NT2/D1 (cell line): ENCODE measurements around the gene PLA2G6.

Experiments used
- SUZ12 ChIP-seq: IDR thresholded peaks from 2 replicates; pipeline ENCODE4 v1.6.1; 2011; ENCODE audit not compliant: insufficient read length, insufficient read depth; ENCODE audit errors: extremely low read depth
- ZNF274 ChIP-seq: IDR thresholded peaks from 2 replicates; pipeline ENCODE4 v1.6.1; 2011; ENCODE audit warnings: mild to moderate bottlenecking, low read depth, low read length

- TF ChIP-seq SUZ12 (no peak), ZNF274 (no peak)
These were observed 33.8 kb upstream of the PLA2G6 start for GRCh38 chr22:38215156-38216038.
